GM19397 (cell line): ENCODE measurements around the gene CRTC2.
A peak's percentile ranks its signal among the peaks of the same experiment; 100 is the strongest.
"Not testable (repeated sequence)": the region's sequence is repeated elsewhere in the genome, so short reads cannot be mapped to it uniquely, and the experiment has no call there.

ENCODE experiments used
- ATAC-seq: cut with Tn5 transposase; IDR thresholded peaks from one replicate; pipeline ENCODE4 v1.9.1; 2021; ENCODE audit warnings: mild to moderate bottlenecking, moderate library complexity; ENCODE audit not compliant: unreplicated experiment

CRTC2 gene

GRCh38 chr1:153958111-153958960 lies at the start of gene CRTC2:
TSS of gene CRTC2 (minus strand) at chr1:153958612. CDS start at chr1:153958497, 115 bp downstream.
- peak; percentile 69 for ATAC-seq

DNA sequence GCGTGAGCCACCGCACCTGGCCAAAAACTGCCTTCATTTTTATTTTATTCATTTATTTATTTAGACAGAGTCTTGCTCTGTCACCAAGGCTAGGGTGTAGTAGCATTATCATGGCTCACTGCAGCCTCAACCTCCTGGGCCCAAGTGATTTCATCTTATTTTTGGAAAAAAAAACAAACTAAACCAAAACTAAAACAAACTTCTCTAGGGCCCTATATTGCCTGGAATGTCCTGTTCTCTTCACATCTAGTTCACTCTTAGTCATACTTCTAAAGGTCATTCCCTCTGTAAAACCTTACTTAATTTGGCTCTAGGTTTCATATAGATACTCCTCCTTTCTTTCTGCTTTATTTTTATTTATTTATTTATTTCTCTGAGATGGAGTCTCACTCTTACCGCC lies 47.7 kb upstream of the CRTC2 start:
- ATAC-seq, result no peak

GRCh38 chr1:154000420-154000819 lies 42.0 kb upstream of the CRTC2 start:
- ATAC-seq, result no peak

DNA sequence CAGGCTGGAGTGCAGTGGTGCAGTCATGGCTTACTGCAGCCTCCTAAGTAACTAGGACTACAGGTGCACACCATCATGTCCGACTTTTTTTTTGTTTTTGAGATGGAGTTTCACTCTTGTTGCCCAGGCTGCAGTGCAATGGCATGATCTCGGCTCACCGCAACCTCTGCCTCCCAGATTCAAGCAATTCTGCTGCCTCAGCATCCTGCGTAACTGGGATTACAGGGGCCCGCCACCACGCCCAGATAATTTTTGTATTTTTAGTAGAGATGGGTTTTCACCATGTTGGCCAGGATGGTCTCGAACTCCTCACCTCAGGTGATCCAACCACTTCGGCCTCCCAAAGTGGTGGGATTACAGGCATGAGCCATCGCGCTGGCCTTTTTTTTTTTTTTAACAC lies 38.5 kb upstream of the CRTC2 start:
- not testable (repeated sequence) for ATAC-seq

- ATAC-seq, result no peak
Observed at GRCh38 chr1:153995640-153996039, 37.2 kb upstream of the CRTC2 start.

DNA sequence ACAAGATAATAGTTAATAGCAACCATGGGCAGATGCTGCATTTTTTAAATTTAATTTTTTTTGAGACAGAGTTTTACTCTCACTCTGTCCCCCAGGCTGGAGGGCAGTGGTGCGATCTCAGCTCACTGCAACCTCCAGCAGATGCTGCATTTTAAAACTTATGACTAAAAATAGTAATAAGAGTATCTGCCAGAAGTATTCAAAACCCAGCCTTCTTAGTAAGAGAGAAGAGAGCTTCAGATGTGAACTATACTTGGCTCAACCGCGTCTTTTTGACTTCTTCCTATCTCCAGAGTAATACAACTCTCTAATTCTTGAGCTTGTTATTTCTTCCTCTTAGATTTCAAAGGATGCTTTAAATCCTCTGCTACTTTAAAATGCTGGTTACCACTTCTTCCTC lies 36.8 kb upstream of the CRTC2 start:
- no peak for ATAC-seq

GRCh38 chr1:153991806-153992205 lies 33.4 kb upstream of the CRTC2 start:
- ATAC-seq, result no peak

DNA sequence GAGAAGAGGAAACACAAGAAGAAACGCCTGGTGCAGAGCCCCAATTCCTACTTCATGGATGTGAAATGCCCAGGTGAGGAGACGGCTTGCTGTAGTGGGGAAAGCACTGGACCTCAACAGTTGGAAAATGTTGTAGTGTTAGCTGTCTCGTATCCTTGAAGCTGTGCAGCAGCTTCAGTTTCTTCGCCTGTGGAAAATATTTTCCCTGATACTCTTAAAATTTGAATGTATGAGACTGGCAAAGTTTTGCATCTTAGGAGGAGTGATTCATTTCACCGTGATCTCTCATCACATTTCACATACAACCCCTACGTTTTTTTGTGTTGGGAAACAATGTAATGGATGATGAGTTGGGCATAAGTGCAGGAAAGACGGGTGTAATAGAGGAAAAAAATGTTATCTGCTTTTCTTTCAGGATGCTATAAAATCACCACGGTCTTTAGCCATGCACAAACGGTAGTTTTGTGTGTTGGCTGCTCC lies 32.8 kb upstream of the CRTC2 start:
- no peak for ATAC-seq

- ATAC-seq, result peak; percentile 65
Observed at GRCh38 chr1:153990468-153991150, 32.2 kb upstream of the CRTC2 start, which contains the start of gene RPS27. TSS of gene RPS27 (plus strand) at chr1:153990762. CDS start at chr1:153990797, 35 bp downstream.

GRCh38 chr1:153987621-153988020 lies 29.2 kb upstream of the CRTC2 start:
- ATAC-seq, result no peak

DNA sequence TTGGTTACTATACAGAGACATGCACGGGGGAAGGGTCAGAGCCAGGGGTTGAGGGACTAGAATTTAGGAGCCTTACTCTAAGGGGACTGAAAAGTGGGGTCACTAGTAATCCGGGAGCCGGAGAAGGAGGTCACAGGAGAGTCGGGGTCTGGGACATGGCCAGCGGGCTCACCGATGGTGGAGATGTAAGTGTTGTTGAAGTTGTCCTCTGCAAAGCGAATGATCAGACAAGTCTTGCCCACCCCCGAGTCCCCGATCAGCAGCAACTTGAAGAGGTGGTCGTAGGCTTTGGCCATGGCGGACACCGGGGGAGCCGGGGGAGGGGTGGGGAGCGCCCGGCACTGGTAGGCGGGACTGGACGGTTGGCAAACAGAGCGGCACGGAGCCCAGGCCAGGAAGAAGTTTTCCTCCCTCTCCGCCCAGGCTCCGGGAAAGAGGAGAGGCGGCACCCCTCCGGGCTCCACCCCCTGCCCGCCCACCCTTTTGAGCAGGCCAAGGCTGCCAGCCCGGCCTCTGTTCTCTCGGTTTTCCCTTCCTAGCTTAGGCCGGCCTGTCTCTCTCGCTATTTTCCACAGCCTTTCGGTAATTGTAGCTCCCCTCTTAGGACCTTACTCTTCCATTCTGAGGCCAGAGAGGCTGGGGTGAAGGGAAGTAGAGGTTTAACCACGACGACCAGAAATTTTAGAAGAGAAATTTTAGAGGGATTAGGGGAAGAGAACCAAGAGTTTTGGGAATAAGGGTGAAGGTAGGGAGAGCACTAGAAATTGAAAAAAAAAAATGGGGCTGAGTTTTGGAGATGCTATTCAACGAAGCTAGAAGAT lies 27.7 kb upstream of the CRTC2 start, which contains the start of gene RAB13:
Gene RAB13, minus strand, starts transcription at position 399 of the 821 bp plus-strand sequence. Its CDS starts 103 bp downstream, at position 296.
- no peak for ATAC-seq

DNA sequence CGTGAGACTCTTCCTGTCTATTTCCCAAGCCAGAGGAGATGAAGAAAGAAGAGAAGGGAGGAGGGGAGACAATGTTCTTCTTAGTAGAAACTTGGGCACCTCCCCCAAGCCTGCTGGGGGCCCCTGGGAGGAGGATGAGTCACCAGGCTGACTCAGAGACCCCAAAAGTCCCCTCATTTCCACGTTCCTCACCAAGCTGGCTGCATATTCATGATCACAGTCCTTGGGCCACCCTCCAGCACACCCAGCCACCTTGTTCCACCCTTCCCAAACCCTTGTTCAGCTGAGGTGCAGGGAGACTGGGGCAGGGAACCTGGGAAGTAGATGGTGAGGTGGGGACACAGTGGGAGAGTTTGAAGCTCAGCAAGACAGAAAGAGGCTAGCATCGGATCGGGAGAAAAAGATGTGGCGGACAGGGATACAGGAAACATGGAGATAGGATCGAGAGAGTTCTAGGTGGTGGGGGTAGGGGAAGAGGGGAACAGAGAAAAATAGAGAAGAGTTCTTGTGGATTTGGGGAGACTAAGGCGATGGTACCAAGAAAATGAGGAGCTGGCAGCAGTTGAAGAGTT lies 27.0 kb upstream of the CRTC2 start:
- ATAC-seq, result no peak

DNA sequence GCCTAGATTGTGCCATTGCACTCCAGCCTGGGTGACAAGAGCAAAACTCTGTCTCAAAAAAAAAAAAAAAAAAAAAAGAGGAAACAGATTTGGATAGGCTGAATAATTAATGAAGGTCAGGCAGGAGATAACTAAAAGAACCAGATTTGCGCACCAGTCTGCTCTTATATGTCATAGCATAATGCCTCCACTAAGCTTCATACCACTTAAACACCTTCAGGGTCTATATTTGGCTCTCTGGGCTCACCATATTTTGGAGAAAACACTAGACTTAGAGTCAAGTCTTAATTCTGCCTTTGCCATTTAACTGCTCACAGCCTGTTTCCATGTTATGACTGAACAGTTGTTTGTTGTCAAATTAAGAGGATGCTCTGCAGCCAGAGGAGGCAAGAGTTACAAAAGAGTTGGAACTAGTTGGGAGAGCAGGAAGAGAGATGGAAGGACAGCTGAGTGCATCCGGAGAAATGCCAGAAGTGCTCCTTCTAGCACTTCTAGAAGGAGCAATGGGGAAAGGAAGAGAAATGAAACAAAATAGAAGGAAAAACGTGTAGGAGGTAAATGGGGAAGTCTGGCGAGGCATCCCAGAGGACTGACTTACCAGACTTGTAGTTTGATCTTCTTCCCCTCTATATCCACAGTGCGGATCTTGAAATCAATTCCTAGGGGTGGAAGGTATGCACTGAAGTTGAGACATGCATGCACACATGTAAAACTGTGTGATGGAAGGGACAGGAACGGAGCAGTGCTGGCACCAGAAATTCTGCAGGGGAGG lies 25.9 kb upstream of the CRTC2 start:
- ATAC-seq, result no peak

GRCh38 chr1:153981735-153982134 lies 23.3 kb upstream of the CRTC2 start:
- ATAC-seq, result not testable (repeated sequence)

GRCh38 chr1:153979091-153979490 lies 20.7 kb upstream of the CRTC2 start:
- ATAC-seq, result not testable (repeated sequence)

GRCh38 chr1:153978274-153978909 lies 20.0 kb upstream of the CRTC2 start:
- ATAC-seq, result no peak

DNA sequence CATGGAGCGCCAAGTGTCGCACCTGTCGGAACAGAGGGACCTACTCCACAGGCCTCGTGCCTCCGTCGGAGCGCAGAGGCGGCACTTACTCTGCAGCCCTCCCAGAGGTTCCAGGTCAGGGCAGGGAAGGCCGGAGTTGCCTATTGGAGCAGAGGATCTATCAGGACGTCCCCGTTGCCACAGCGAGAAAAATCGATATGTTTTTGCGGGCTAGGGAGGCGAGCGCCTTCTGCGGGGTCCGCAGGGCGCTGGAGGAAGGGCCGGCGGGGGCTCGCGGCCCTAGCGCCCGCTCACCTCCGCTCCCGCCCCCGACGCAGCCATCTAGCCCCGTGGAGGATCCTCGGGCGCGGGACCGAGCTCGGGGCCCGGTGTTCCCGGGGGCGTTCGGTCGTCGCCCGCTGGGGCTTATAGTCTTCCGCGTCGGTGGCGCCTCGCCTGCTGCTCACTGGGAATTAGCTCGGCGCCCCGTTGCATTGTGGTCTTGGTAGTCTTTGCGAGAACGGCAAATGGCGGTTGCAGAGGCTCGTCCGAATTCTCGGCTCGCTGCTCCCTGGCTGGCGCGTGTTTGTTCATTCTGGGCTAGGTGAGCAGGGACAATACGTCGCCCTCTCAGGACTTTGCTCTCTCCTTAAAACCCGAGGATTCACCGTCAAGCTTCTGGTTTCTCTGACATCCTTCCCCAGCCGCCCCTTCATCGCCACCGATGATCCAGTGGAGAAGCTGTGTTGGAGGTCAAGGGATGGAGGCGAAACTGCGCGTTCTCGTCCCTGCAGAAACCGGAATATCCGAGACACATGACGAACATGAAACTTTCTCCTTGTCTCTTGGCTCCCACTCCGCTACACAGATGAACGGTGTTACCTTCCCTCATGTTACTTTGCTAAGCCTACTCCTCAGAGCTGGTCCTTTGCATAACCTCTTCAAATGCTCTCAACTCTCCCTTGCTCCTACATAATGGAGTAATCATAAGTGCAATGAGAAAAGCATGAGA lies 19.1 kb upstream of the CRTC2 start, which contains the start of gene JTB:
Gene JTB, minus strand, starts transcription at position 425 of the 991 bp plus-strand sequence. Its CDS starts 422 bp downstream, at position 3.
- ATAC-seq, result peak; percentile 79

DNA sequence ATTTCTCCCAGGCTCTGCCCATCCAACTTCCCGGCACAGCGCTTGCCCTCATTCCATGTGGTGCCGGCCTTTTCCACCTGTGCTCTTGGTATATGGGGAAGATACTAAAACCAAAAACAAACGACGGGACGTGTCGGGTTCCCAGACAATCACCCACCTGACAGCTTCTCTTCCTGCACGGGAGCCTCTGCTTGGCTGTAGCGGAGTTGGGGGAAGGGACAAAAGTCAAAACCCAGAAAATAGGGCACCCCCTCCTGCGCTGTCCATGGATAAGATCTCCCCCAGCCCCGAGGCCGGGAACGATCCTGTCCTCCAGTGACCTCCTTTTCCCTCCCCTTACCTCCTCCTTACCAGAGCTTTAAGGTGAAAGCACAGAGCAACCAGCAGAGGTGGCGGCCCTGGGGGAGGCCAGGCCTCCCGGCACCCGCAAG lies 18.4 kb upstream of the CRTC2 start:
- no peak for ATAC-seq
